Measurements from ENCODE around the gene SRCAP.

DNA sequence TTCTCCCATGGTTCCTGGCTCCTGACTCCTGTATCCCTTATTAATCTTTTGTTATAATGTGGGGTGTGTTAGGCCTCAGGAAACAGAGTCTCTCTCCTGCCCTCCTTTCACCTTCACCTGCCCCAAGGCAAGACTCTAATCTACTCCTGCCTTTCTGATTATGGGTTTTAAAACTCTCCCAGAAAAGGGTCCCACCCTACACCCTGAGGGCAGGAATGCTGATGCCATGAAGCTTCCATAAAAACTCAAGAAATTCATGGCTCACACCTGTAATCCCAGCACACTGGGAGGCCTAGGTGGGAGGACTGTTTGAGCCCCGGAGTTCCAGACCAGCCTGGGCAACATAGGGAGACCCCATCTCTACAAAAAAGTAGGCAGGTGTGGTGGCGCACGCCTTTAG is 18.6 kb upstream of the SRCAP start:
- TF ChIP-seq, protein P1, sequence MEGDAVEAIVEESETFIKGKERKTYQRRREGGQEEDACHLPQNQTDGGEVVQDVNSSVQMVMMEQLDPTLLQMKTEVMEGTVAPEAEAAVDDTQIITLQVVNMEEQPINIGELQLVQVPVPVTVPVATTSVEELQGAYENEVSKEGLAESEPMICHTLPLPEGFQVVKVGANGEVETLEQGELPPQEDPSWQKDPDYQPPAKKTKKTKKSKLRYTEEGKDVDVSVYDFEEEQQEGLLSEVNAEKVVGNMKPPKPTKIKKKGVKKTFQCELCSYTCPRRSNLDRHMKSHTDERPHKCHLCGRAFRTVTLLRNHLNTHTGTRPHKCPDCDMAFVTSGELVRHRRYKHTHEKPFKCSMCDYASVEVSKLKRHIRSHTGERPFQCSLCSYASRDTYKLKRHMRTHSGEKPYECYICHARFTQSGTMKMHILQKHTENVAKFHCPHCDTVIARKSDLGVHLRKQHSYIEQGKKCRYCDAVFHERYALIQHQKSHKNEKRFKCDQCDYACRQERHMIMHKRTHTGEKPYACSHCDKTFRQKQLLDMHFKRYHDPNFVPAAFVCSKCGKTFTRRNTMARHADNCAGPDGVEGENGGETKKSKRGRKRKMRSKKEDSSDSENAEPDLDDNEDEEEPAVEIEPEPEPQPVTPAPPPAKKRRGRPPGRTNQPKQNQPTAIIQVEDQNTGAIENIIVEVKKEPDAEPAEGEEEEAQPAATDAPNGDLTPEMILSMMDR (IDR thresholded peaks at IDR 0.05): no peak
- TF ChIP-seq POLR2A (IDR thresholded peaks at IDR 0.05): no peak
